ENCODE results near the gene GRAMD4. TPM values are rescaled to one million over a fixed set of nuclear protein-coding genes. Genes with fewer than 3 reads are reported as not detected.

Gene GRAMD4
- polyA plus RNA-seq, 1 experiment = 7.5 TPM

GRCh38 chr22:46701262-46701661, 81.1 kb downstream of the GRAMD4 start:
- no peak overlapping the region for H3K4me3 ChIP-seq (ENCODE audit: low read depth, low read length)
- ChIA-PET POLR2A (no interaction called here), CTCF (no interaction called here)
- H3K27me3 ChIP-seq (ENCODE audit: control insufficient read depth, insufficient read depth, low read length) = no peaks in the 10 kb centered on the region
- H3K9me3 ChIP-seq (ENCODE audit: control insufficient read depth, insufficient read depth, low read length) = no peaks in the 10 kb centered on the region; the same call in 1 of the 2 replicates
- no peak for DNase-seq (ENCODE audit: low read depth, low spot score)
- H3K27ac ChIP-seq (ENCODE audit: low read depth, low read length) = no peak overlapping the region
- no peak for TF ChIP-seq CTCF (IDR thresholded peaks at IDR 0.05; ENCODE audit: low read depth, low read length)

DNA sequence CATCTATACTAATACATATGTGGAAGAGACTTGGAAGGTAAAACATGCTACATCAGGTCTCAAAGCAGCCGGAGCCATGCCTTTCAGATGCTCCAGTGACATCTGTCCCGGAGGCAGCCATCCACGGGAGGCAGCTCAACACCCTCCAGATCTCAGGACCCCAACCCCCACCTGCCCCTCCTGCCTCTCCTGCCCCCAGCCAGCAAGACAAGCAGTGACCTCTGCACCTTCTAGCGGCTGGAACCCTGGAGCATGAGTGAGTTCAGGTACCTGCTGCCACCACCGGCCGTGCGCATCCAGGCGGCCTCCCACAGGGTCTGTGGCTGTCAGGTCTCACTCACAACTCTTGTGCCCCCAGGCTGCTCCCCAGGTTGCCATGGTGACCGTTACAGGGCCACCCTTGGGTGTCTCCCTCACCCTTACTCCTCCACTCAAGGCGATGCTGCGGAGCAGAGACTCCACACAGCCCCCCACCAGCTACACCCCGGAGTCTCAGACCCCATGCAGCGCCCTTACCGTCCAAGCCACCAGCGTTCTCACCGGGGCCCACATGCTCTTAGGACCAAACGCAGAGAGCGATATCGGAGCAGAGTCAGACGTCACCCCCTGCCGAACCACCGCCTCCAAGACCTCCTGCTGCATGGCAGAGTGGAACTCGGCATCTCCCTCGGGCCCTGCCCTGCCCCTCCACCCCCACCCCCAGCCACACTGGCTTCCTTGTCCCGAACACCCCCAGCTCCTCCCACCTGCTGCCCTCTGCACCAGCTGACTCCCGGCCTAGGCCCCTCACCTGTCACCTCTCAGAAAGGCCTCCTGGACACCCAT, 83.2 kb downstream of the GRAMD4 start:
- no peak for DNase-seq (ENCODE audit: low read depth, low spot score)
- Histone ChIP-seq H3K27ac (ENCODE audit: low read depth, low read length) (no peak overlapping the region), H3K27me3 (ENCODE audit: control insufficient read depth, insufficient read depth, low read length) (no peaks in the 10 kb centered on the region), H3K4me3 (ENCODE audit: low read depth, low read length) (no peak overlapping the region), H3K9me3 (ENCODE audit: control insufficient read depth, insufficient read depth, low read length) (no peaks in the 10 kb centered on the region; the same call in 1 of the 2 replicates)
- no peak for TF ChIP-seq CTCF (IDR thresholded peaks at IDR 0.05; ENCODE audit: low read depth, low read length)
- POLR2A ChIA-PET = no interaction called here
- CTCF ChIA-PET = no interaction called here

GRCh38 chr22:46703996-46704370, 83.8 kb downstream of the GRAMD4 start:
- no peak for DNase-seq (ENCODE audit: low read depth, low spot score)
- Histone ChIP-seq H3K9me3 (ENCODE audit: control insufficient read depth, insufficient read depth, low read length) (no peaks in the 10 kb centered on the region; the same call in 1 of the 2 replicates), H3K27me3 (ENCODE audit: control insufficient read depth, insufficient read depth, low read length) (no peaks in the 10 kb centered on the region), H3K27ac (ENCODE audit: low read depth, low read length) (no peak overlapping the region), H3K4me3 (ENCODE audit: low read depth, low read length) (no peak overlapping the region)
- ChIA-PET POLR2A (interaction anchor here (0.7 kb wide), 1 partner anchor 87 kb away, joined by 3 read pairs; no protein-coding TSS in a partner anchor), CTCF (no interaction called here)
- no peak for TF ChIP-seq CTCF (IDR thresholded peaks at IDR 0.05; ENCODE audit: low read depth, low read length)

DNA sequence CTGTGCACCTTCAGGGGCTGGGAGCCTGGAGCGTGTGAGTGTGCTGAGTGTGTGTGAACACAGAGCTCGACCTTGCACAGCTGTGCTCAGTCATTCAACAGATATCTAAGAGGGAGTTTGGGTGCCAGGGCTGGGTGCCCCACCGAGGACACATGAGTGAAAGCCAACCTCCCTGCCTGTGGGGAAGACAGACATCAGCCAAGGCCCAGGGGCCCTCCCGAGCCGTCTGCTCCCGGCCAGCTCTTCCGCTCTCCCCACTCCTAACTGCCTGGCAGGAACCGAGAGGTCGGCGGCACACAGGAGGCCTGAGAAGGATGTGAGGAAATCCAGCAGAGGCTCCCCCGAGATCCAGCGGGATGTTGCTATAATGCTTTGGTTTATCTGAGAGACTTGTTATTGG, 85.9 kb downstream of the GRAMD4 start:
- DNase-seq (ENCODE audit: low read depth, low spot score) = no peak
- TF ChIP-seq CTCF (IDR thresholded peaks at IDR 0.05; ENCODE audit: low read depth, low read length) = no peak
- ChIA-PET POLR2A (no interaction called here), CTCF (interaction anchor here (0.9 kb wide), 1 partner anchor 12 kb away, joined by 3 read pairs; no protein-coding TSS in a partner anchor)
- H3K27ac ChIP-seq (ENCODE audit: low read depth, low read length) = no peak overlapping the region
- H3K27me3 ChIP-seq (ENCODE audit: control insufficient read depth, insufficient read depth, low read length) = no peaks in the 10 kb centered on the region
- H3K9me3 ChIP-seq (ENCODE audit: control insufficient read depth, insufficient read depth, low read length) = no peaks in the 10 kb centered on the region; the same call in 1 of the 2 replicates
- no peak overlapping the region for H3K4me3 ChIP-seq (ENCODE audit: low read depth, low read length)

GRCh38 chr22:46707305-46707704, 87.1 kb downstream of the GRAMD4 start:
- no peak for TF ChIP-seq CTCF (IDR thresholded peaks at IDR 0.05; ENCODE audit: low read depth, low read length)
- Histone ChIP-seq H3K27me3 (ENCODE audit: control insufficient read depth, insufficient read depth, low read length) (no peaks in the 10 kb centered on the region), H3K27ac (ENCODE audit: low read depth, low read length) (no peak overlapping the region), H3K4me3 (ENCODE audit: low read depth, low read length) (no peak overlapping the region), H3K9me3 (ENCODE audit: control insufficient read depth, insufficient read depth, low read length) (no peaks in the 10 kb centered on the region; the same call in 1 of the 2 replicates)
- ChIA-PET CTCF (no interaction called here), POLR2A (no interaction called here)
- no peak for DNase-seq (ENCODE audit: low read depth, low spot score)

Measured in AG04450 (cell line).